ENCODE data around the gene SCEL.
"Not testable (repeated sequence)": the region's sequence is repeated elsewhere in the genome, so short reads cannot be mapped to it uniquely, and the experiment has no call there.

Gene SCEL

GRCh38 chr13:77611068-77611467 is 75.6 kb downstream of the SCEL start:
- Histone ChIP-seq H3K36me3 (ENCODE audit: control insufficient read depth, insufficient read depth, low read length) (no peaks in the 10 kb centered on the region), H3K9me3 (ENCODE audit: control insufficient read depth, insufficient read depth, low read length) (no peaks in the 10 kb centered on the region), H3K4me3 (ENCODE audit: low read depth, low read length) (no peak overlapping the region), H3K4me1 (ENCODE audit: control insufficient read depth, insufficient read depth, low read length) (no peaks in the 10 kb centered on the region; the same call in 1 of the 2 replicates), H3K9ac (ENCODE audit: low read depth, low read length) (no peak overlapping the region), H3K27ac (ENCODE audit: low read depth, low read length) (no peak overlapping the region), H3K27me3 (ENCODE audit: control insufficient read depth, insufficient read depth, low read length) (no peaks in the 10 kb centered on the region)

- H3K9ac ChIP-seq (ENCODE audit: low read depth, low read length) = no peak overlapping the region
- H3K4me1 ChIP-seq (ENCODE audit: control insufficient read depth, insufficient read depth, low read length) = no peaks in the 10 kb centered on the region
- no peaks in the 10 kb centered on the region for H3K9me3 ChIP-seq (ENCODE audit: control insufficient read depth, insufficient read depth, low read length)
- no peak overlapping the region for H3K27ac ChIP-seq (ENCODE audit: low read depth, low read length)
- no peaks in the 10 kb centered on the region for H3K36me3 ChIP-seq (ENCODE audit: control insufficient read depth, insufficient read depth, low read length)
- no peak overlapping the region for H3K4me3 ChIP-seq (ENCODE audit: low read depth, low read length)
- no peaks in the 10 kb centered on the region for H3K27me3 ChIP-seq (ENCODE audit: control insufficient read depth, insufficient read depth, low read length)
Observed at GRCh38 chr13:77616027-77616426, 80.5 kb downstream of the SCEL start.

GRCh38 chr13:77619655-77620054 is 84.1 kb downstream of the SCEL start:
- Histone ChIP-seq H3K27ac (ENCODE audit: low read depth, low read length) (no peak overlapping the region), H3K27me3 (ENCODE audit: control insufficient read depth, insufficient read depth, low read length) (no peaks in the 10 kb centered on the region), H3K4me3 (ENCODE audit: low read depth, low read length) (no peak overlapping the region), H3K36me3 (ENCODE audit: control insufficient read depth, insufficient read depth, low read length) (no peaks in the 10 kb centered on the region), H3K4me1 (ENCODE audit: control insufficient read depth, insufficient read depth, low read length) (no peaks in the 10 kb centered on the region), H3K9me3 (ENCODE audit: control insufficient read depth, insufficient read depth, low read length) (no peaks in the 10 kb centered on the region), H3K9ac (ENCODE audit: low read depth, low read length) (no peak overlapping the region)

- Histone ChIP-seq H3K27me3 (ENCODE audit: control insufficient read depth, insufficient read depth, low read length) (no peaks in the 10 kb centered on the region), H3K4me1 (ENCODE audit: control insufficient read depth, insufficient read depth, low read length) (no peaks in the 10 kb centered on the region), H3K27ac (ENCODE audit: low read depth, low read length) (no peak overlapping the region), H3K36me3 (ENCODE audit: control insufficient read depth, insufficient read depth, low read length) (no peaks in the 10 kb centered on the region), H3K9ac (ENCODE audit: low read depth, low read length) (no peak overlapping the region), H3K4me3 (ENCODE audit: low read depth, low read length) (no peak overlapping the region), H3K9me3 (ENCODE audit: control insufficient read depth, insufficient read depth, low read length) (no peaks in the 10 kb centered on the region)
Observed at GRCh38 chr13:77620138-77620537, 84.6 kb downstream of the SCEL start.

GRCh38 chr13:77623806-77624205 is 88.3 kb downstream of the SCEL start:
- Histone ChIP-seq H3K4me1 (ENCODE audit: control insufficient read depth, insufficient read depth, low read length) (no peaks in the 10 kb centered on the region), H3K9ac (ENCODE audit: low read depth, low read length) (no peak overlapping the region), H3K27ac (ENCODE audit: low read depth, low read length) (no peak overlapping the region), H3K9me3 (ENCODE audit: control insufficient read depth, insufficient read depth, low read length) (no peaks in the 10 kb centered on the region), H3K27me3 (ENCODE audit: control insufficient read depth, insufficient read depth, low read length) (no peaks in the 10 kb centered on the region), H3K36me3 (ENCODE audit: control insufficient read depth, insufficient read depth, low read length) (no peaks in the 10 kb centered on the region), H3K4me3 (ENCODE audit: low read depth, low read length) (no peak overlapping the region)

DNA sequence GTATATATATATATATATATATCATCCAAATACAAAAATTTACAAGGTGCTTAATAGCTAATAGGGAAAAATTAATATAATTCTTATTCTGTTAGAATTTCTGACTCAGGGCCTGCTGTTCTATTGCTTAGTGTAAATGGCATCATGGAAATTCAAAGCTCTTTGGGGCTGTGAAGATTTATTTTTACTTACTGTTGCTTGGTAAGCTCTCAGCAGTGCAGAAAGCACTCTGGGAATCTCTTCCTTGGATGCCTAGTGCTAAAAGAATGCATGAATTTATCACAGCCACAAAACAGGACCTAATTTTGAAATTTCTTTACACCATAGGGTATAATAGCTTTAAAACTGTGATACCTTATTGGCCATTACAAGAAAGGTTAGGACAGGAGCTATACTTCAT is 92.7 kb downstream of the SCEL start:
- H3K9me3 ChIP-seq (ENCODE audit: control insufficient read depth, insufficient read depth, low read length) = no peaks in the 10 kb centered on the region
- no peaks in the 10 kb centered on the region for H3K27me3 ChIP-seq (ENCODE audit: control insufficient read depth, insufficient read depth, low read length)
- H3K4me3 ChIP-seq (ENCODE audit: low read depth, low read length) = no peak overlapping the region
- no peaks in the 10 kb centered on the region for H3K4me1 ChIP-seq (ENCODE audit: control insufficient read depth, insufficient read depth, low read length)
- H3K36me3 ChIP-seq (ENCODE audit: control insufficient read depth, insufficient read depth, low read length) = no peaks in the 10 kb centered on the region
- H3K9ac ChIP-seq (ENCODE audit: low read depth, low read length) = no peak overlapping the region
- H3K27ac ChIP-seq (ENCODE audit: low read depth, low read length) = no peak overlapping the region

- Histone ChIP-seq H3K4me3 (ENCODE audit: low read depth, low read length) (no peak overlapping the region), H3K4me1 (ENCODE audit: control insufficient read depth, insufficient read depth, low read length) (no peaks in the 10 kb centered on the region), H3K9ac (ENCODE audit: low read depth, low read length) (no peak overlapping the region), H3K27me3 (ENCODE audit: control insufficient read depth, insufficient read depth, low read length) (no peaks in the 10 kb centered on the region), H3K36me3 (ENCODE audit: control insufficient read depth, insufficient read depth, low read length) (no peaks in the 10 kb centered on the region), H3K27ac (ENCODE audit: low read depth, low read length) (no peak overlapping the region), H3K9me3 (ENCODE audit: control insufficient read depth, insufficient read depth, low read length) (no peaks in the 10 kb centered on the region)
Observed at GRCh38 chr13:77637588-77637987, 102.1 kb downstream of the SCEL start.

GRCh38 chr13:77650409-77650808 is 114.9 kb downstream of the SCEL start:
- H3K9me3 ChIP-seq (ENCODE audit: control insufficient read depth, insufficient read depth, low read length) = peaks cover 9% of the 10 kb centered on the region
- no peak overlapping the region for H3K27ac ChIP-seq (ENCODE audit: low read depth, low read length)
- H3K4me3 ChIP-seq (ENCODE audit: low read depth, low read length) = no peak overlapping the region
- H3K9ac ChIP-seq (ENCODE audit: low read depth, low read length) = no peak overlapping the region
- H3K36me3 ChIP-seq (ENCODE audit: control insufficient read depth, insufficient read depth, low read length) = no peaks in the 10 kb centered on the region
- H3K4me1 ChIP-seq (ENCODE audit: control insufficient read depth, insufficient read depth, low read length) = no peaks in the 10 kb centered on the region
- no peaks in the 10 kb centered on the region for H3K27me3 ChIP-seq (ENCODE audit: control insufficient read depth, insufficient read depth, low read length)

DNA sequence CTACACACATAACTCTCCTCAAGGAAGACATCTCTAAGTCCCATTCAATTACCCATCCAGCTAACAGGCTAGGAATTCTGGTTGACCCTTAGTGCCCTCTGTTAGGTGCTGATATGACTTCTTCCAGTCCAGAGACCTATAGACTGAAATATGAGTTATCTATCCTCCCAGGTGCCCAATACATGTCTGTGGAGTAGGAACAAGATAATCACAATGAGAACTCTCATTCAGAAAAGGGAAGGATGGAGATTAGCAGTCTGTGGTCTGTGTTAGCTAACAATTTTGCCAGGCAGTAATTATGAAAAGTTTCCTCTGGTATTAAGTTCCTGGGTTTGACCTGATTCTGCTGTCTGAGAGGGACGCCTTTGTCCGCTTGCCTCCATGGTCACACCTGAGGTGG is 117.8 kb downstream of the SCEL start:
- Histone ChIP-seq H3K9ac (ENCODE audit: low read depth, low read length) (no peak overlapping the region), H3K27me3 (ENCODE audit: control insufficient read depth, insufficient read depth, low read length) (no peaks in the 10 kb centered on the region), H3K36me3 (ENCODE audit: control insufficient read depth, insufficient read depth, low read length) (no peaks in the 10 kb centered on the region)

GRCh38 chr13:77660016-77660415 is 124.5 kb downstream of the SCEL start:
- H3K9me3 ChIP-seq (ENCODE audit: control insufficient read depth, insufficient read depth, low read length); H3K4me3 ChIP-seq (ENCODE audit: low read depth, low read length); H3K4me1 ChIP-seq (ENCODE audit: control insufficient read depth, insufficient read depth, low read length); H3K36me3 ChIP-seq (ENCODE audit: control insufficient read depth, insufficient read depth, low read length); H3K27ac ChIP-seq (ENCODE audit: low read depth, low read length); H3K27me3 ChIP-seq (ENCODE audit: control insufficient read depth, insufficient read depth, low read length); H3K9ac ChIP-seq (ENCODE audit: low read depth, low read length): not testable (repeated sequence)

More for the DNA sequence above, 117.8 kb downstream of the SCEL start:
- peaks cover 9% of the 10 kb centered on the region for H3K9me3 ChIP-seq (ENCODE audit: control insufficient read depth, insufficient read depth, low read length)
- no peak overlapping the region for H3K4me3 ChIP-seq (ENCODE audit: low read depth, low read length)
- no peak overlapping the region for H3K27ac ChIP-seq (ENCODE audit: low read depth, low read length)
- no peaks in the 10 kb centered on the region for H3K4me1 ChIP-seq (ENCODE audit: control insufficient read depth, insufficient read depth, low read length)

DNA sequence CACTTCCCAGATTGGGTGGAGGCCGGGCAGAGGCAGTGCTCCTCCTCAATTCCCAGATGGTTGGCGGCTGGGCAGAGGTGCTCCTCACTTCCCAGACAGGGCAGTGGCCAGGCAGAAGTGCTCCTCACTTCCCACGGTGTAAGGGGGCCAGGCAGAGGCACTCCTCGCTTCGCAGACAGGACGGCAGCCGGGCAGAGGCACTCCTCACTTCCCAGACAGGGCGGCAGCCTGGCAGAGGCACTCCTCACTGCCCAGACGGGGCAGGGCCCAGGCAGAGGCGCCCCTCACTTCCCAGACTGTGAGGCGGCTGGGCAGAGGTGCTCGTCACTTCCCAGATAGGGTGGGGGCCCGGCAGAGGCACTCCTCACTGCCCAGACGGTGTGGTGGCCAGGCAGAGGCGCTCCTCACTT is 125.3 kb downstream of the SCEL start:
- Histone ChIP-seq H3K9me3 (ENCODE audit: control insufficient read depth, insufficient read depth, low read length) (no peaks in the 10 kb centered on the region), H3K36me3 (ENCODE audit: control insufficient read depth, insufficient read depth, low read length) (no peaks in the 10 kb centered on the region), H3K27me3 (ENCODE audit: control insufficient read depth, insufficient read depth, low read length) (no peaks in the 10 kb centered on the region), H3K9ac (ENCODE audit: low read depth, low read length) (no peak overlapping the region), H3K27ac (ENCODE audit: low read depth, low read length) (no peak overlapping the region), H3K4me1 (ENCODE audit: control insufficient read depth, insufficient read depth, low read length) (no peaks in the 10 kb centered on the region), H3K4me3 (ENCODE audit: low read depth, low read length) (no peak overlapping the region)

DNA sequence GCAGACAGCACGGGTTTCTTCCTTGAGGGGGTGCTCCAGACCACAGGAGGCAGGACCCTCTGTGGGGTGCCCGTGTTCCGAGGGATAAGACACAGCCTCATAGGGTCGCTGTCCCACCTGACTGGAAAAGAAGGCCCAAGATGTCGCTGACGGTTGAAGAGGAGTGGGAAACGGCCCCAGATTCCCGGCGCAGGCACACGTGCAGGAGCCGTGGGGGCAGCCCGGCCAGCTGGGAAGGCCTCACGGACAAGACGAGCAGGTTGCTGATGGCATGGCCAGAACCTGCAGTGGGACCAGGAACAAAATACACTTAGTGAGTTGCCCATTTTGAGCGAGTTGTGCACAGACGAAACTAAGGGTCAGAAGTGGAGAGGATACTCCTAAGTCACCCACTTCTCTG is 126.8 kb downstream of the SCEL start:
- not testable (repeated sequence) for H3K27me3 ChIP-seq (ENCODE audit: control insufficient read depth, insufficient read depth, low read length)

More for the DNA sequence above, 126.8 kb downstream of the SCEL start:
- H3K9me3 ChIP-seq (ENCODE audit: control insufficient read depth, insufficient read depth, low read length); H3K4me1 ChIP-seq (ENCODE audit: control insufficient read depth, insufficient read depth, low read length); H3K4me3 ChIP-seq (ENCODE audit: low read depth, low read length); H3K36me3 ChIP-seq (ENCODE audit: control insufficient read depth, insufficient read depth, low read length); H3K9ac ChIP-seq (ENCODE audit: low read depth, low read length); H3K27ac ChIP-seq (ENCODE audit: low read depth, low read length): not testable (repeated sequence)
